ENCODE data around the gene GAA. TPM values are rescaled to one million over a fixed set of nuclear protein-coding genes. Genes with fewer than 3 reads are reported as not detected.

The GAA gene
- total and polyA plus RNA-seq, 4 donors: 24.8 to 82.2 (median 45.8) TPM

- no peak overlapping the region for H3K4me3 ChIP-seq (ENCODE audit: low read length in 2 of 2)
- H3K27ac ChIP-seq (ENCODE audit: low read depth in 1 of 2, low read length in 2 of 2): no peak overlapping the region
- peaks cover 8 to 17% of the 10 kb centered on the region in 2 donors for H3K36me3 ChIP-seq (ENCODE audit: control insufficient read depth in 1 of 2, insufficient read depth in 2 of 2, low read length in 1 of 2)
- H3K4me1 ChIP-seq (ENCODE audit: control insufficient read depth in 1 of 2, insufficient read depth in 2 of 2, low read length in 2 of 2): peaks cover 0 to 2% of the 10 kb centered on the region in 2 donors
- ATAC-seq (ENCODE audit: low FRiP score): no peak
- no peaks in the 10 kb centered on the region for H3K27me3 ChIP-seq (ENCODE audit: control insufficient read depth in 1 of 2, insufficient read depth in 2 of 2, low read length in 1 of 2)
- no peaks in the 10 kb centered on the region for H3K9me3 ChIP-seq (ENCODE audit: control insufficient read depth, low read length)
- no peak for DNase-seq
- intact Hi-C loops (cut with DNase I): loop anchor here in 1 of 2 donors (10.0 kb wide), 1 partner anchor 113 kb away; no protein-coding TSS in a partner anchor
- WGBS, 2 donors: 92 to 94% methylated on average over 7 of the region's 7 CpGs
Measured at GRCh38 chr17:80141463-80142165, 40.2 kb downstream of the GAA start.

GRCh38 chr17:80142929-80143328 lies 41.5 kb downstream of the GAA start:
- DNase-seq: no peak
- Histone ChIP-seq H3K36me3 (ENCODE audit: control insufficient read depth in 1 of 2, insufficient read depth in 2 of 2, low read length in 1 of 2) (peaks cover 8 to 13% of the 10 kb centered on the region in 2 donors), H3K27me3 (ENCODE audit: control insufficient read depth in 1 of 2, insufficient read depth in 2 of 2, low read length in 1 of 2) (no peaks in the 10 kb centered on the region), H3K4me3 (ENCODE audit: low read length in 2 of 2) (no peak overlapping the region), H3K27ac (ENCODE audit: low read depth in 1 of 2, low read length in 2 of 2) (no peak overlapping the region), H3K9me3 (ENCODE audit: control insufficient read depth, low read length) (no peaks in the 10 kb centered on the region), H3K4me1 (ENCODE audit: control insufficient read depth in 1 of 2, insufficient read depth in 2 of 2, low read length in 2 of 2) (peaks cover 0 to 2% of the 10 kb centered on the region in 2 donors)
- intact Hi-C loops (cut with DNase I): loop anchor here in 1 of 2 donors (10.0 kb wide), 1 partner anchor 112 kb away; no protein-coding TSS in a partner anchor
- WGBS, 2 donors: 78 to 86% methylated on average over 6 of the region's 6 CpGs
- no peak for ATAC-seq (ENCODE audit: low FRiP score)

- no peaks in the 10 kb centered on the region for H3K9me3 ChIP-seq (ENCODE audit: control insufficient read depth, low read length)
- ATAC-seq (ENCODE audit: low FRiP score) (no peak), DNase-seq (no peak)
- H3K36me3 ChIP-seq (ENCODE audit: control insufficient read depth in 1 of 2, insufficient read depth in 2 of 2, low read length in 1 of 2): peaks cover 2 to 8% of the 10 kb centered on the region in 2 donors
- peaks cover 0 to 2% of the 10 kb centered on the region in 2 donors for H3K4me1 ChIP-seq (ENCODE audit: control insufficient read depth in 1 of 2, insufficient read depth in 2 of 2, low read length in 2 of 2)
- H3K27me3 ChIP-seq (ENCODE audit: control insufficient read depth in 1 of 2, insufficient read depth in 2 of 2, low read length in 1 of 2): no peaks in the 10 kb centered on the region
- peak overlapping the region in 1 of 2 donors; percentile 79 for H3K4me3 ChIP-seq (ENCODE audit: low read length in 2 of 2)
- WGBS, 2 donors: 43 to 47% methylated on average over 10 of the region's 10 CpGs
- intact Hi-C loops (cut with DNase I): loop anchor here (5.0 to 10.0 kb wide), 2 partner anchors 43 to 109 kb away; partner anchors contain the start of gene GAA (in 1 of the 2)
- H3K27ac ChIP-seq (ENCODE audit: low read depth in 1 of 2, low read length in 2 of 2): no peak overlapping the region
Measured at GRCh38 chr17:80145076-80146075, 44.0 kb downstream of the GAA start.

GRCh38 chr17:80146121-80147034 lies 45.0 kb downstream of the GAA start:
- Histone ChIP-seq H3K27me3 (ENCODE audit: control insufficient read depth in 1 of 2, insufficient read depth in 2 of 2, low read length in 1 of 2) (no peaks in the 10 kb centered on the region), H3K36me3 (ENCODE audit: control insufficient read depth in 1 of 2, insufficient read depth in 2 of 2, low read length in 1 of 2) (peaks cover 2 to 8% of the 10 kb centered on the region in 2 donors), H3K4me1 (ENCODE audit: control insufficient read depth in 1 of 2, insufficient read depth in 2 of 2, low read length in 2 of 2) (peaks cover 0 to 2% of the 10 kb centered on the region in 2 donors), H3K4me3 (ENCODE audit: low read length in 2 of 2) (peak overlapping the region; percentile 60 to 79), H3K27ac (ENCODE audit: low read depth in 1 of 2, low read length in 2 of 2) (peak overlapping the region in 1 of 2 donors; percentile 14), H3K9me3 (ENCODE audit: control insufficient read depth, low read length) (no peaks in the 10 kb centered on the region)
- WGBS, 2 donors: 0% methylated on average over 50 to 69 of the region's 69 CpGs
- intact Hi-C loops (cut with DNase I): loop anchor here (5.0 to 10.0 kb wide), 2 partner anchors 44 to 108 kb away; partner anchors contain the start of gene GAA (in 1 of the 2)
- DNase-seq (no peak), ATAC-seq (ENCODE audit: low FRiP score) (peak; percentile 33)

- Histone ChIP-seq H3K27ac (ENCODE audit: low read depth in 1 of 2, low read length in 2 of 2) (peak within 1 kb of the TSS; percentile 2 to 25), H3K27me3 (ENCODE audit: control insufficient read depth in 1 of 2, insufficient read depth in 2 of 2, low read length in 1 of 2) (no peaks in the 10 kb centered on the region), H3K4me3 (ENCODE audit: low read length in 2 of 2) (peak within 1 kb of the TSS; percentile 72 to 79), H3K4me1 (ENCODE audit: control insufficient read depth in 1 of 2, insufficient read depth in 2 of 2, low read length in 2 of 2) (peaks cover 0 to 2% of the 10 kb centered on the region in 2 donors), H3K9me3 (ENCODE audit: control insufficient read depth, low read length) (no peaks in the 10 kb centered on the region), H3K36me3 (ENCODE audit: control insufficient read depth in 1 of 2, insufficient read depth in 2 of 2, low read length in 1 of 2) (peaks cover 2 to 8% of the 10 kb centered on the region in 2 donors)
- WGBS, 2 donors: 0% methylated on average over 85 to 90 of the region's 90 CpGs
- ATAC-seq (ENCODE audit: low FRiP score) (peak; percentile 97), DNase-seq (peak; percentile 99)
- intact Hi-C loops (cut with DNase I): loop anchor here (5.0 to 10.0 kb wide), 2 partner anchors 45 to 108 kb away; partner anchors contain the start of gene GAA (in 1 of the 2)
Measured at GRCh38 chr17:80147035-80147822, 45.8 kb downstream of the GAA start, which contains the start of gene EIF4A3. Gene EIF4A3 (minus strand): TSS chr17:80147128. CDS start chr17:80146961, 167 bp downstream.

- Histone ChIP-seq H3K36me3 (ENCODE audit: control insufficient read depth in 1 of 2, insufficient read depth in 2 of 2, low read length in 1 of 2) (no peaks in the 10 kb centered on the region), H3K4me3 (ENCODE audit: low read length in 2 of 2) (no peak overlapping the region), H3K27me3 (ENCODE audit: control insufficient read depth in 1 of 2, insufficient read depth in 2 of 2, low read length in 1 of 2) (no peaks in the 10 kb centered on the region), H3K27ac (ENCODE audit: low read depth in 1 of 2, low read length in 2 of 2) (no peak overlapping the region), H3K4me1 (ENCODE audit: control insufficient read depth in 1 of 2, insufficient read depth in 2 of 2, low read length in 2 of 2) (no peaks in the 10 kb centered on the region), H3K9me3 (ENCODE audit: control insufficient read depth, low read length) (no peaks in the 10 kb centered on the region)
- intact Hi-C loops (cut with DNase I): no loop called here
- 38 to 40% methylated on average over 5 of the region's 5 CpGs for WGBS, 2 donors
- ATAC-seq (ENCODE audit: low FRiP score) (no peak), DNase-seq (no peak)
Measured at GRCh38 chr17:80151333-80151732, 50.0 kb downstream of the GAA start.

- 63 to 72% methylated on average over 11 of the region's 11 CpGs for WGBS, 2 donors
- intact Hi-C loops (cut with DNase I): no loop called here
- no peak overlapping the region for H3K27ac ChIP-seq (ENCODE audit: low read depth in 1 of 2, low read length in 2 of 2)
- H3K4me3 ChIP-seq (ENCODE audit: low read length in 2 of 2): no peak overlapping the region
- H3K4me1 ChIP-seq (ENCODE audit: control insufficient read depth in 1 of 2, insufficient read depth in 2 of 2, low read length in 2 of 2): no peaks in the 10 kb centered on the region
- ATAC-seq (ENCODE audit: low FRiP score) (no peak), DNase-seq (no peak)
- no peaks in the 10 kb centered on the region for H3K9me3 ChIP-seq (ENCODE audit: control insufficient read depth, low read length)
- H3K36me3 ChIP-seq (ENCODE audit: control insufficient read depth in 1 of 2, insufficient read depth in 2 of 2, low read length in 1 of 2): no peaks in the 10 kb centered on the region
- H3K27me3 ChIP-seq (ENCODE audit: control insufficient read depth in 1 of 2, insufficient read depth in 2 of 2, low read length in 1 of 2): no peaks in the 10 kb centered on the region
Measured at GRCh38 chr17:80152081-80152702, 50.8 kb downstream of the GAA start.

Data from aorta (tissue), 5 donors.